Mucosa of descending colon (tissue), 3 donors: ENCODE results near the gene NDRG4. TPM values are rescaled to one million over a fixed set of nuclear protein-coding genes. Genes with fewer than 3 reads are reported as not detected.

ENCODE experiments used
- ATAC-seq: fragments of 200-7000 bp; cut with Tn5 transposase; one replicate; pipeline ENCODE4 v1.9.1; 2020; ENCODE audit warnings: mild to moderate bottlenecking, moderate library complexity
- DNase-seq, 3 donors: peaks; one replicate each; pipeline ENCODE4 v3.0.0-alpha.2; 2020
- H3K36me3 ChIP-seq: fragments of 200-600 bp; one replicate; pipeline ENCODE4 v1.8.0; 2021; ENCODE audit warnings: low read depth, mild to moderate bottlenecking
- H3K4me1 ChIP-seq: fragments of 200-600 bp; one replicate; pipeline ENCODE4 v1.8.0; 2021; ENCODE audit warnings: low read depth, mild to moderate bottlenecking
- H3K4me3 ChIP-seq: fragments of 200-600 bp; one replicate; pipeline ENCODE4 v1.8.0; 2021; ENCODE audit warnings: mild to moderate bottlenecking
- H3K9me3 ChIP-seq: fragments of 200-600 bp; one replicate; pipeline ENCODE4 v1.8.0; 2021; ENCODE audit warnings: mild to moderate bottlenecking
- intact Hi-C, 2 donors: fragments of 100-400 bp; cut with DNase I in 1 of 2; cut with micrococcal nuclease in 1 of 2; formaldehyde crosslinking; loops; one replicate each; pipeline versions ENCODE4 v1.11.0 to v1.11.1; 2022; cut with DNase I, micrococcal nuclease
- total RNA-seq, 3 donors: library from RNA; stranded (reverse); fragmentation: NEBNext Ultra II Directional in 2 of 3; extraction: Animal tissue kit (Norgen Biotek cat#: 25700) in 2 of 3; gene quantifications; one replicate each; pipeline versions ENCODE4 v1.2.1 to v1.2.4, GENCODE V29; 2021 to 2023
- TF ChIP-seq, protein P1 (sequence below): fragments of 200-600 bp; IDR thresholded peaks from one replicate; pipeline ENCODE4 v1.8.0; 2022; ENCODE audit warnings: antibody characterized with exemption, mild to moderate bottlenecking
- donor health status: DM: no; HTN: no; CAD: no; lungs with moderate emphysema.
- donor health status: DM: no; HTN: no; CAD: no.
- donor health status: DM: no; HTN: yes; CAD: no.

Gene NDRG4
- total RNA-seq, 3 donors from 2014 or later: 3.0 to 15.8 (median 3.6) TPM

DNA sequence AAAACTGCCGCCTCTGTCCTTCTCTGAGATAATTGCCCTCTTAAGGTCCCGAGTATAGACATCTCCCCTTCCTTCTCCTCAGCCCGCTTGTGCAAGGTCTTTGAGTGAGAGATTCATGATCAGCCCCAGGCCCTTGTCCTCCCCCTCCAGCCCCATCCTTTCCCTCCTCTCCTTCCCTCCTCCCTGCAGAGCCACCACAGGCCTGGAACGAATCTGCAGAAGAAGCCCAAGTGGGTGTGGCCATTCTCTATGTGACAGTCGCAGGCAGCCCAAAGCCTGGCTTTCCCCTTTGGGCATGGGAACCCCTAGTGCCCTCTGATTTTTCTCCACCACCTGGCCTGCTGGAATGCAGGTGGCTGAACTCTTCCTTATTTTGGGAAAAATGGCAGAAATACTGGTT lies 7.2 kb upstream of the NDRG4 start:
- Histone ChIP-seq H3K9me3 (no peaks in the 10 kb centered on the region), H3K4me3 (no peak overlapping the region), H3K36me3 (no peaks in the 10 kb centered on the region), H3K4me1 (peaks cover 1% of the 10 kb centered on the region)
- TF ChIP-seq, protein P1, sequence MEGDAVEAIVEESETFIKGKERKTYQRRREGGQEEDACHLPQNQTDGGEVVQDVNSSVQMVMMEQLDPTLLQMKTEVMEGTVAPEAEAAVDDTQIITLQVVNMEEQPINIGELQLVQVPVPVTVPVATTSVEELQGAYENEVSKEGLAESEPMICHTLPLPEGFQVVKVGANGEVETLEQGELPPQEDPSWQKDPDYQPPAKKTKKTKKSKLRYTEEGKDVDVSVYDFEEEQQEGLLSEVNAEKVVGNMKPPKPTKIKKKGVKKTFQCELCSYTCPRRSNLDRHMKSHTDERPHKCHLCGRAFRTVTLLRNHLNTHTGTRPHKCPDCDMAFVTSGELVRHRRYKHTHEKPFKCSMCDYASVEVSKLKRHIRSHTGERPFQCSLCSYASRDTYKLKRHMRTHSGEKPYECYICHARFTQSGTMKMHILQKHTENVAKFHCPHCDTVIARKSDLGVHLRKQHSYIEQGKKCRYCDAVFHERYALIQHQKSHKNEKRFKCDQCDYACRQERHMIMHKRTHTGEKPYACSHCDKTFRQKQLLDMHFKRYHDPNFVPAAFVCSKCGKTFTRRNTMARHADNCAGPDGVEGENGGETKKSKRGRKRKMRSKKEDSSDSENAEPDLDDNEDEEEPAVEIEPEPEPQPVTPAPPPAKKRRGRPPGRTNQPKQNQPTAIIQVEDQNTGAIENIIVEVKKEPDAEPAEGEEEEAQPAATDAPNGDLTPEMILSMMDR: no peak
- peak; percentile 6 for ATAC-seq
- no peak for DNase-seq
- intact Hi-C loops: no loop called here

DNA sequence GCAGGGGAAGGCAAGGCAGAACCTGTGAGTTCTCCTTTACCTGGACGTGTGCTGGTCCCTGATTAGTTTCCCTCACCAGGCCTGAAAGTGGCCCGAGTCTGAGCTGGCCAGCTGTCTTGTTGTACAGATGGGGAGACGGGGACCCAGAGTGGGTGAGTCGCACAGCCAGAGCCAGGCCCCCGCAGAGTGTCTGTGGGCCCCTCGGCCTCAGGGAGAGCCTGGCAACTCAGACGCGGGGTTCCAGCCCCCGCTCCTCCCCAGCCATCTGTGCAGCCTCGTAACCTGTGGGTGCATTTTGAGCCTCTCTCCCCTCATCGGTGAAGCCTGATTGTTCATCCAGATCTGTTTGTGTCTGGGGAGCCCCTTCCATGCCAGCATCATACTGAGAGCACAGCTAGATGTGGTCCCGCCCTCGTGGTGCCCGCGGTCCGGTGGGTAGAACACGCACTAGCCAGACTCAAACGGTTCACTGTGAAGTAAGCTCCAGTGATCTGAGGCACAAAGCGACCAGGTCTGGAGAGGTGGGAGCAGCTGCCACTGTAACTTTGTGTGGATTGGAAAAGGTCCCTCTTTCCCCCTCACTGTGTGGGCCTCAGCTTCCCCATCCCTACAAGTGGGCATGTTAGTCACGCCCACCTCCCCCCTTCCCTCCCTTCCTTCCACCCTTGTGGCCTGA lies 6.0 kb upstream of the NDRG4 start:
- DNase-seq (no peak), ATAC-seq (no peak)
- H3K4me3 ChIP-seq: no peak overlapping the region
- H3K36me3 ChIP-seq: no peaks in the 10 kb centered on the region
- intact Hi-C loops: no loop called here
- no peaks in the 10 kb centered on the region for H3K9me3 ChIP-seq
- TF ChIP-seq, protein P1: no peak
- no peaks in the 10 kb centered on the region for H3K4me1 ChIP-seq

DNA sequence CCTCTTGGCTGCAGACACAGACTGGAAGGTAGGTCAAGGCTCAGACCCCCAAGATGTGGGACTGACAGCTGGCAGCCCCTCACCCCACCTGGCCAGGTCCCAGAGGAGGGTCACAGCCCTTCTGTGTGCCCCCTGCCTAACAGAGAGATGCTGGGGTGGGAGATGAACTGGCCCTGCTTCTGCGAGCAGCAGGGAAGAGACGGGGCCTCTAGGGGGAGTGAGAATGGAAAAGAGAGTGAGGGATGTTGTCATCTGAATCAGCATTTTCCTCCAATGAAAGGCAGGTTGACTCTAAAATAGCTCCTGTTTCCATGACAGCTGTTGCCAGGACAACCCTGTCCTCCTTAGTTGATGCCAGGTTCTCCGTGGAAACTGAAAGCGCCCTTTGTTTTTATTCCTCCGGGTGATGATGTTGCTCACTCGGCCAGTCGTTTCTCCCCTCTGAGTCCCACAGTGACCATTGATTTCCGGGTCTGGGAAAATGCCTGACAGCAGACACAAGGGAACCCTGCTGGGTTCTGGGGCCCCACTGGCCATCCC lies 4.9 kb upstream of the NDRG4 start:
- TF ChIP-seq, protein P1: no peak

DNA sequence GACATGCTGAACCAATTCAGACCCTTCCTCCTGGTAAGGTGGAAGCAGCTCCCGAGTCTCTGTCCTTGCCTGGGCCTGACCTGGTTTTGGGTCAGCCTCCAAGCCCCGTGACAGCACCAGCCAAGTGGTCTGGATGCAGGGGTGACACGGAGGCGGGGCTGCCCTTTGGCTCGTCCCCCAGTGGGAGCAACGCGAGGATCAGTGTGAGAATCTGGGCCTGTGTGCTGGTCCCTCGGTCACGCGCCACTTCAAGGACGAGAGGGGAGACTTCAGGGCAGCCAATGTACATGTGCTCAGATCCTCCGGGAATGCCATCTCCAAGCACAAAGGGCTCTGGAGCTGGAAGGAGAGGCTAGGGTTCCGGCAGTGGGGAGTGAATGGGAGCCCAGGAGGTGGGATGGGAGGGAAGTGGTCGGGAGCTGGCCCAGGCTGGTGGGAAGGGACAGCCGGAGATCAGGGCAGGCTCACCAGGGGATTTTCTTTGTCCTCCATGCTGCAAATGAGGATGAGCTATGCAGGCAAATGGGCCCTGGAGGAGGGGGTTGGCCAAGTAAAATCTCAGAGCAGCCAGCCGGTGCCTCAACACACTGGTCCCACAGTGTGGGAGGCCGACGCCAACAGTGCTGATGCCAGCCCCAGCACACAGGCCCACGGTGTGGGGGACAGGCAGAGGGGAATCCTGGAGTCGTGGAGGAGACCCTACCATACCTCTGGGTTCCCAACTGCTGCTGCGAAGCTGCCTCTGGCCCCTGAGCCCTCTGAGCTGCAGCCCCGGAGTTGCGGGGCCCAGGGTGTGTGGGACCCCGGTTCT lies 4.2 kb upstream of the NDRG4 start:
- TF ChIP-seq, protein P1: no peak
- ATAC-seq (no peak), DNase-seq (no peak)
- Histone ChIP-seq H3K9me3 (no peaks in the 10 kb centered on the region), H3K36me3 (no peaks in the 10 kb centered on the region), H3K4me1 (peaks cover 5% of the 10 kb centered on the region), H3K4me3 (no peak overlapping the region)
- intact Hi-C loops: no loop called here

More for the DNA sequence above, 4.9 kb upstream of the NDRG4 start:
- ATAC-seq (peak; percentile 66), DNase-seq (peak in 1 of 3 donors; percentile 64)
- no peaks in the 10 kb centered on the region for H3K4me1 ChIP-seq
- no peaks in the 10 kb centered on the region for H3K36me3 ChIP-seq
- intact Hi-C loops: no loop called here
- H3K4me3 ChIP-seq: no peak overlapping the region
- no peaks in the 10 kb centered on the region for H3K9me3 ChIP-seq

DNA sequence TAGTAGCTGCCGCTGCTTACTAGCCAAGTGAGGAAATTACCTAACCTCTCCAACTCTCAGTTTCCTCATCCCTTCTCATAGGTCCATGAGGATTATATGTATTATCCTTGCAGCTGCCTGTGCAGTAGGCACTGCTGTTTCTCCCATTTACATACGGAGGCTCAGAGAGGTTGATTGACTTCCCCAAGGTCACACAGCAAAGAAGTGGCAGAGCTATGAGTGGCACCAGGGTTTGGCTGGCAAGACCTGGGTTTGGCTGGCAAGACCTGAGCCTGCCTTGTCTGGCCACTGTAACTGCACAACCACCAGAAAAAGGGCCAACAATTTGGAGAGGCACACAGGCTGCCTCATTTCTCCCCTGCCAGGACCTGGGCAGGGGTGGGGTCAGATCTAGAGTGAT lies 2.5 kb upstream of the NDRG4 start:
- DNase-seq: no peak
- Histone ChIP-seq H3K9me3 (no peaks in the 10 kb centered on the region), H3K36me3 (no peaks in the 10 kb centered on the region), H3K4me3 (no peak overlapping the region), H3K4me1 (peaks cover 13% of the 10 kb centered on the region)
- TF ChIP-seq, protein P1: no peak
- no peak for ATAC-seq
- intact Hi-C loops: no loop called here
